PC-9 (cell line): ENCODE data around the gene IPPK.

Source experiments
- CTCF ChIP-seq: fragments of 200-600 bp; sonication (generic); conservative IDR thresholded peaks from 2 replicates; pipeline ENCODE4 v1.6.1; 2017; ENCODE audit warnings: mixed run types, antibody characterized with exemption, mild to moderate bottlenecking, moderate library complexity
- EZH2 ChIP-seq: fragments of 200-600 bp; sonication (generic); IDR thresholded peaks from 2 replicates; pipeline ENCODE4 v1.8.0; 2017; ENCODE audit warnings: antibody characterized with exemption, low read depth

- peak; percentile 87 for TF ChIP-seq CTCF
- TF ChIP-seq EZH2, result no peak
These were observed 35.0 kb downstream of the IPPK start for GRCh38 chr9:92634712-92635605.
